H1 (cell line): ENCODE results near the gene HEATR1. TPM values are rescaled to one million over a fixed set of nuclear protein-coding genes. Genes with fewer than 3 reads are reported as not detected.
"Not testable (repeated sequence)": the region's sequence is repeated elsewhere in the genome, so short reads cannot be mapped to it uniquely, and the experiment has no call there.

Experiments used
- CTCF ChIA-PET: fragments of 300-600 bp; sonication (Branson Sonifier 250); formaldehyde crosslinking; loops from one replicate; lab custom pipeline; 2021; ENCODE audit not compliant: partially characterized antibody; lab: Charles Lee
- POLR2A ChIA-PET: fragments of 300-600 bp; sonication (Branson Sonifier 250); formaldehyde crosslinking; loops from one replicate; lab custom pipeline; 2021; ENCODE audit warnings: inconsistent platforms; ENCODE audit not compliant: partially characterized antibody; lab: Charles Lee
- DNase-seq, 2 experiments: peaks; one replicate each; pipeline versions ENCODE4 v3.0.0 to v3.0.0-alpha.2; 2010 to 2022; ENCODE audit warnings: low spot score in 2 of 2, low read depth in 1 of 2, mixed read lengths in 1 of 2
- FAIRE-seq: peaks from 2 replicates; lab custom pipeline; 2011; peaks lifted over from hg19 to GRCh38; lab: Jason Lieb, UNC
- H2AFZ ChIP-seq: 2 replicates; pipeline ENCODE4 v1.8.1; 2012; ENCODE audit warnings: low read length, inconsistent platforms
- H2AK5ac ChIP-seq: 2 replicates; pipeline ENCODE4 v1.6.1; 2013; ENCODE audit warnings: low read depth, low read length
- H2BK120ac ChIP-seq: replicated peaks from 2 replicates; pipeline ENCODE3; 2013; ENCODE audit warnings: low read depth, low read length, inconsistent platforms
- H2BK12ac ChIP-seq: 2 replicates; pipeline ENCODE4 v1.6.1; 2013; ENCODE audit warnings: low read depth, low read length
- H2BK15ac ChIP-seq: 2 replicates; pipeline ENCODE4 v1.6.1; 2013; ENCODE audit warnings: low read length
- H2BK20ac ChIP-seq: 2 replicates; pipeline ENCODE4 v1.6.1; 2013; ENCODE audit warnings: low read length
- H2BK5ac ChIP-seq: 2 replicates; pipeline ENCODE4 v1.6.1; 2013; ENCODE audit warnings: low read depth, low read length
- H3K14ac ChIP-seq: 2 replicates; pipeline ENCODE4 v1.6.1; 2013; ENCODE audit warnings: inconsistent platforms; ENCODE audit not compliant: insufficient read length
- H3K18ac ChIP-seq: 2 replicates; pipeline ENCODE4 v1.6.1; 2013; ENCODE audit warnings: low read length; ENCODE audit errors: extremely low read depth
- H3K23ac ChIP-seq: 2 replicates; pipeline ENCODE4 v1.6.1; 2013; ENCODE audit warnings: inconsistent platforms; ENCODE audit not compliant: insufficient read length
- H3K23me2 ChIP-seq: 2 replicates; pipeline ENCODE4 v1.6.1; 2013; ENCODE audit warnings: low read depth, low read length
- H3K27ac ChIP-seq: 2 replicates; pipeline ENCODE4 v1.6.1; 2011; ENCODE audit warnings: low read depth, low read length, inconsistent platforms
- H3K27me3 ChIP-seq, 4 experiments: replicated peaks in 1 of 4; 1 replicate in 1 of 4; 2 replicates in 3 of 4; pipeline versions ENCODE4 v1.6.1 to v1.8.1; 2011 to 2013; ENCODE audit warnings: low read length in 3 of 4, mild to moderate bottlenecking in 3 of 4, inconsistent platforms in 2 of 4, mixed read lengths in 2 of 4, moderate library complexity in 1 of 4; ENCODE audit not compliant: control insufficient read depth in 3 of 4, insufficient read depth in 3 of 4; ENCODE audit errors: extremely low read depth in 1 of 4
- H3K36me3 ChIP-seq, 4 experiments: 2 replicates each; pipeline versions ENCODE4 v1.6.1 to v1.8.1; 2011 to 2013; ENCODE audit warnings: mild to moderate bottlenecking in 4 of 4, low read length in 3 of 4, moderate library complexity in 2 of 4, control low read depth in 1 of 4, inconsistent platforms in 1 of 4; ENCODE audit not compliant: insufficient read depth in 4 of 4, control insufficient read depth in 2 of 4
- H3K4ac ChIP-seq: replicated peaks from 2 replicates; pipeline ENCODE3; 2013; ENCODE audit warnings: low read length, low read depth, mixed read lengths, inconsistent platforms; ENCODE audit not compliant: insufficient read length
- H3K4me1 ChIP-seq, 4 experiments: replicated peaks in 1 of 4; 1 replicate in 1 of 4; 2 replicates in 3 of 4; pipeline versions ENCODE4 v1.6.1 to v1.8.1; 2011 to 2013; ENCODE audit warnings: low read length in 3 of 4, inconsistent platforms in 2 of 4, mixed read lengths in 1 of 4; ENCODE audit not compliant: insufficient read depth in 4 of 4, control insufficient read depth in 3 of 4
- H3K4me2 ChIP-seq, 2 experiments: 2 replicates each; pipeline versions ENCODE4 v1.6.1 to v1.8.1; 2011 to 2013; ENCODE audit warnings: low read depth in 2 of 2, low read length in 2 of 2, control low read depth in 1 of 2, inconsistent platforms in 1 of 2, mild to moderate bottlenecking in 1 of 2; ENCODE audit not compliant: insufficient read depth in 1 of 2
- H3K4me3 ChIP-seq, 4 experiments: fragments of 200-600, 300-600 bp in 1 of 4; sonication (generic), shearing (Covaris generic), sonication (Bioruptor Twin) in 1 of 4; 2 replicates each; pipeline versions ENCODE4 v1.5.1 to v1.8.1; 2011 to 2016; ENCODE audit warnings: low read length in 4 of 4, low read depth in 3 of 4, control low read depth in 2 of 4, inconsistent platforms in 2 of 4, mild to moderate bottlenecking in 2 of 4, mixed read lengths in 1 of 4, moderate library complexity in 1 of 4; ENCODE audit not compliant: insufficient read depth in 2 of 4; ENCODE audit errors: extremely low read depth in 1 of 4
- H3K56ac ChIP-seq: replicated peaks from 2 replicates; pipeline ENCODE3; 2013; ENCODE audit warnings: low read depth, mild to moderate bottlenecking, mixed read lengths, low read length, inconsistent platforms; ENCODE audit not compliant: insufficient read length
- H3K79me1 ChIP-seq: 2 replicates; pipeline ENCODE4 v1.6.1; 2013; ENCODE audit warnings: low read depth, low read length, control low read depth
- H3K79me2 ChIP-seq, 2 experiments: 2 replicates each; pipeline versions ENCODE4 v1.6.1 to v1.8.1; 2012 to 2013; ENCODE audit warnings: low read length in 2 of 2, mild to moderate bottlenecking in 2 of 2, inconsistent platforms in 1 of 2; ENCODE audit not compliant: insufficient read depth in 2 of 2, control insufficient read depth in 1 of 2
- H3K9ac ChIP-seq, 4 experiments: replicated peaks in 1 of 4; 1 replicate in 1 of 4; 2 replicates in 3 of 4; pipeline versions ENCODE4 v1.6.1 to v1.8.1; 2011 to 2013; ENCODE audit warnings: low read depth in 3 of 4, low read length in 3 of 4, control low read depth in 2 of 4, mild to moderate bottlenecking in 2 of 4, moderate library complexity in 2 of 4, inconsistent platforms in 1 of 4; ENCODE audit errors: extremely low read depth in 1 of 4
- H3K9me3 ChIP-seq, 2 experiments: 2 replicates each; pipeline versions ENCODE4 v1.6.1 to v1.8.1; 2012 to 2013; ENCODE audit warnings: mild to moderate bottlenecking in 2 of 2, moderate library complexity in 2 of 2, control low read depth in 1 of 2, inconsistent platforms in 1 of 2, low read depth in 1 of 2, low read length in 1 of 2, mixed read lengths in 1 of 2; ENCODE audit not compliant: insufficient read depth in 2 of 2
- H4K20me1 ChIP-seq, 2 experiments: replicated peaks in 1 of 2; 2 replicates each; pipeline versions ENCODE3 to v1.8.1; 2011 to 2013; ENCODE audit warnings: inconsistent platforms in 2 of 2, low read length in 2 of 2, mild to moderate bottlenecking in 1 of 2; ENCODE audit not compliant: insufficient read depth in 2 of 2, control insufficient read depth in 1 of 2
- H4K5ac ChIP-seq: 2 replicates; pipeline ENCODE4 v1.6.1; 2013; ENCODE audit warnings: low read length, low read depth, mixed read lengths, inconsistent platforms; ENCODE audit not compliant: insufficient read length
- H4K8ac ChIP-seq: 2 replicates; pipeline ENCODE4 v1.8.0; 2013; ENCODE audit warnings: mild to moderate bottlenecking, moderate library complexity, low read length, inconsistent platforms; ENCODE audit not compliant: insufficient read depth; ENCODE audit errors: extremely low read depth
- H4K91ac ChIP-seq: replicated peaks from 2 replicates; pipeline ENCODE3; 2013; ENCODE audit warnings: low read length, mixed read lengths, inconsistent platforms; ENCODE audit not compliant: insufficient read length
- WGBS, 2 experiments: shearing (Covaris generic) in 1 of 2; methylation state at CpG; one replicate each; pipeline versions ENCODE4 v1.1.6 to v1.1.7; 2013 to 2015; ENCODE audit warnings: low lambda C conversion rate in 2 of 2, mixed read lengths in 2 of 2, inconsistent platforms in 1 of 2, low coverage in 1 of 2, missing lambda C conversion rate in 1 of 2; ENCODE audit not compliant: insufficient replicate concordance in 2 of 2, insufficient coverage in 1 of 2, insufficient read length in 1 of 2; ENCODE audit errors: extremely low coverage in 1 of 2, missing lambda C conversion rate in 1 of 2; 5-methylcytosine and 5-hydroxymethylcytosine counted together
- polyA plus RNA-seq, 7 experiments: library from polyadenylated mRNA; depleted of rRNA in 3 of 7; stranded (reverse) in 5 of 7; unstranded in 2 of 7; fragments of >200 nt in 5 of 7; fragments of 200-250 nt in 2 of 7; gene quantifications; 1 replicate in 5 of 7; 2 replicates in 1 of 7; 4 replicates in 1 of 7; pipeline versions ENCODE4 v1.2.1 to v1.2.3, GENCODE V29; 2011 to 2013; ENCODE audit warnings: missing spikeins in 2 of 7, mixed read lengths in 2 of 7
- total RNA-seq: library from RNA; stranded (reverse); fragmentation: NEBNext Ultra II Directional; extraction: Animal tissue kit (Norgen Biotek cat#: 25700); gene quantifications from 2 replicates; pipeline ENCODE4 v1.2.1, GENCODE V29; 2021

HEATR1 gene
- total and polyA plus RNA-seq, 2 of the 8 experiments (the other 6 are each of a cell fraction or from before 2014, with no cell fraction given), result 13.0 to 95.8 TPM

- H3K14ac ChIP-seq, DNase-seq, H3K18ac ChIP-seq, H4K20me1 ChIP-seq, H3K23ac ChIP-seq, H3K4me1 ChIP-seq, H2BK120ac ChIP-seq, H3K27me3 ChIP-seq, H2BK15ac ChIP-seq, H3K9me3 ChIP-seq, H2BK5ac ChIP-seq, H3K79me1 ChIP-seq, H3K27ac ChIP-seq, POLR2A ChIA-PET, H4K5ac ChIP-seq, H3K56ac ChIP-seq, H2AK5ac ChIP-seq, FAIRE-seq, H2BK12ac ChIP-seq, H3K79me2 ChIP-seq, H3K4me3 ChIP-seq, H3K23me2 ChIP-seq, H3K4ac ChIP-seq, H2AFZ ChIP-seq, H4K91ac ChIP-seq, H3K4me2 ChIP-seq, H3K36me3 ChIP-seq, H4K8ac ChIP-seq, H3K9ac ChIP-seq, H2BK20ac ChIP-seq: not testable (repeated sequence)
- CTCF ChIA-PET, result interaction anchor here (0.7 to 2.1 kb wide), 5 partner anchors 13 to 52 kb away, joined by 3 to 7 read pairs (median 5); no protein-coding TSS in a partner anchor
- WGBS, 2 experiments, result 91% methylated on average over 3 of the region's 3 CpGs; no CpG with 5 or more reads in 1 of the 2 experiments
Measured at GRCh38 chr1:236504338-236504737, 100.0 kb downstream of the HEATR1 start.
